Neural cell (in vitro differentiated cells): ENCODE results near the gene METTL6. TPM values are rescaled to one million over a fixed set of nuclear protein-coding genes. Genes with fewer than 3 reads are reported as not detected.

Source experiments
- H2AFZ ChIP-seq: fragments of 200-600, 300-800 bp; sonication (generic), shearing (Covaris generic); 2 replicates; pipeline ENCODE4 v1.6.0; 2014; ENCODE audit warnings: low read depth, mild to moderate bottlenecking, antibody characterized with exemption, low read length, moderate library complexity
- H3F3A ChIP-seq: fragments of 200-600 bp; shearing (Covaris generic); 2 replicates; pipeline ENCODE4 v1.6.1; 2016; ENCODE audit warnings: mild to moderate bottlenecking, moderate library complexity, mixed read lengths, antibody characterized with exemption, low read length; ENCODE audit not compliant: insufficient read depth, poor library complexity, severe bottlenecking
- H3K27ac ChIP-seq: fragments of 200-600, 300-800 bp; sonication (generic), shearing (Covaris generic); 2 replicates; pipeline ENCODE4 v1.5.1; 2014; ENCODE audit warnings: mild to moderate bottlenecking, low read length, moderate library complexity
- H3K27me3 ChIP-seq: fragments of 300-800, 200-600 bp; sonication (generic), shearing (Covaris generic); 2 replicates; pipeline ENCODE4 v1.6.0; 2014; ENCODE audit warnings: mild to moderate bottlenecking, low read depth, low read length, moderate library complexity; ENCODE audit not compliant: insufficient read depth
- H3K36me3 ChIP-seq: fragments of 300-800, 200-600 bp; sonication (generic), shearing (Covaris generic); 2 replicates; pipeline ENCODE4 v1.5.1; 2014; ENCODE audit warnings: mild to moderate bottlenecking, antibody characterized with exemption, low read length, moderate library complexity; ENCODE audit not compliant: insufficient read depth
- H3K4me2 ChIP-seq: fragments of 300-800, 200-600 bp; sonication (generic), shearing (Covaris generic); 2 replicates; pipeline ENCODE4 v1.6.0; 2014; ENCODE audit warnings: mild to moderate bottlenecking, low read length
- H3K4me3 ChIP-seq: fragments of 300-800, 200-600 bp; sonication (generic), shearing (Covaris generic); 2 replicates; pipeline ENCODE4 v1.5.1; 2014; ENCODE audit warnings: mild to moderate bottlenecking, low read length, moderate library complexity
- H3K79me2 ChIP-seq: fragments of 200-600 bp; shearing (Covaris generic); replicated peaks from 2 replicates; pipeline ENCODE4 v1.6.0; 2014; ENCODE audit warnings: mild to moderate bottlenecking, low read length, moderate library complexity; ENCODE audit not compliant: insufficient read depth
- H3K9ac ChIP-seq: fragments of 300-800, 200-600 bp; sonication (generic), shearing (Covaris generic); 2 replicates; pipeline ENCODE4 v1.6.1; 2016; ENCODE audit warnings: mild to moderate bottlenecking, low read length, mixed read lengths
- H3K9me2 ChIP-seq: fragments of 200-600 bp; shearing (Covaris generic); 2 replicates; pipeline ENCODE4 v1.6.1; 2016; ENCODE audit warnings: mild to moderate bottlenecking, low read length, mixed read lengths; ENCODE audit not compliant: insufficient read depth
- H3K9me3 ChIP-seq: fragments of 200-600, 300-800 bp; sonication (generic), shearing (Covaris generic); 2 replicates; pipeline ENCODE4 v1.6.1; 2016; ENCODE audit warnings: mild to moderate bottlenecking, mixed run types, low read length, moderate library complexity, mixed read lengths
- H4K20me1 ChIP-seq: fragments of 200-600 bp; shearing (Covaris generic); 2 replicates; pipeline ENCODE4 v1.6.1; 2016; ENCODE audit warnings: mild to moderate bottlenecking, mixed run types; ENCODE audit not compliant: insufficient read depth
- CTCF ChIP-seq: fragments of 450-650 bp; IDR thresholded peaks from 2 replicates; pipeline ENCODE4 v1.5.1; 2014; ENCODE audit warnings: antibody characterized with exemption, mild to moderate bottlenecking, moderate library complexity; ENCODE audit not compliant: poor library complexity, severe bottlenecking
- EP300 ChIP-seq: fragments of 450-650 bp; conservative IDR thresholded peaks from 2 replicates; pipeline ENCODE4 v1.6.1; 2014; ENCODE audit warnings: antibody characterized with exemption, mild to moderate bottlenecking, moderate library complexity; ENCODE audit not compliant: poor library complexity, severe bottlenecking
- EZH2 ChIP-seq: fragments of 200-600, 300-800 bp; shearing (Covaris generic), sonication (generic); IDR thresholded peaks from 2 replicates; pipeline ENCODE4 v1.6.1; 2014; ENCODE audit warnings: antibody characterized with exemption, low read length, borderline replicate concordance, mild to moderate bottlenecking; ENCODE audit not compliant: insufficient read depth, poor library complexity, severe bottlenecking
- MXI1 ChIP-seq: fragments of 450-650 bp; conservative IDR thresholded peaks from 2 replicates; pipeline ENCODE4 v1.6.1; 2014; ENCODE audit warnings: antibody characterized with exemption, mild to moderate bottlenecking; ENCODE audit not compliant: poor library complexity, severe bottlenecking
- POLR2AphosphoS5 ChIP-seq: IDR thresholded peaks from 2 replicates; pipeline ENCODE4 v1.6.1; 2012
- RAD21 ChIP-seq: fragments of 450-650 bp; conservative IDR thresholded peaks from 2 replicates; pipeline ENCODE4 v1.6.1; 2014; ENCODE audit warnings: antibody characterized with exemption, mild to moderate bottlenecking, moderate library complexity
- REST ChIP-seq: IDR thresholded peaks from 2 replicates; pipeline ENCODE4 v1.6.1; 2012; ENCODE audit warnings: borderline replicate concordance
- SMC3 ChIP-seq: fragments of 450-650 bp; conservative IDR thresholded peaks from 2 replicates; pipeline ENCODE4 v1.6.1; 2014; ENCODE audit warnings: antibody characterized with exemption, mild to moderate bottlenecking, moderate library complexity; ENCODE audit not compliant: poor library complexity
- TAF1 ChIP-seq: IDR thresholded peaks from 2 replicates; pipeline ENCODE4 v1.6.1; 2012; ENCODE audit warnings: low read depth
- polyA plus RNA-seq: library from polyadenylated mRNA; depleted of rRNA; stranded (reverse); fragments of >200 nt; gene quantifications from 2 replicates; pipeline ENCODE4 v1.2.3, GENCODE V29; 2014

METTL6 gene
- polyA plus RNA-seq, 1 donor from 2014 or later, result 60.8 TPM

DNA sequence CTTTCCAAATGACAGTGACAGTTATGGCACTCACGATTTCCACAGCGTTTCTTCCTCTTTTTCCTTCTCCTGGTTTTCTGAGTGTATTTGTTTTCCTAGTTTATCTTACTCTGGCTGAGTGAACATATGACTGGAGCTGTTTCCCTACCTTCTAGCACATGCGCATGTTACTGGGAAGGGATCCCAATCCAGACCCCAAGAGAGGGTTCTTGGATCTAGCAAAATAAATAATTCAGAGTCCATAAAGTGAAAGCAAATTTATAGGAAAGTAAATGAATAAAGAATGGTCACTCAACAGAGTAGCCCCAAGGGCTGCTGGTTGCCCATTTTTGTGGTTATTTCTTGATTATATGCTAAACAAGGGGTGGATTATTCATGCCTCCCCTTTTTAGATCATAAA, 23.8 kb downstream of the METTL6 start:
- H3K27me3 ChIP-seq, result no peaks in the 10 kb centered on the region
- H3F3A ChIP-seq, result no peaks in the 10 kb centered on the region
- H3K9me2 ChIP-seq, result no peaks in the 10 kb centered on the region
- no peaks in the 10 kb centered on the region for H3K79me2 ChIP-seq
- no peak overlapping the region for H2AFZ ChIP-seq
- no peak overlapping the region for H3K27ac ChIP-seq
- H4K20me1 ChIP-seq, result no peaks in the 10 kb centered on the region
- H3K9ac ChIP-seq, result no peak overlapping the region
- H3K9me3 ChIP-seq, result no peaks in the 10 kb centered on the region
- no peak overlapping the region for H3K4me2 ChIP-seq
- H3K4me3 ChIP-seq, result no peak overlapping the region
- TF ChIP-seq EZH2, result no peak
- TF ChIP-seq REST, result no peak
- no peak for TF ChIP-seq POLR2AphosphoS5
- no peak for TF ChIP-seq EP300
- no peak for TF ChIP-seq RAD21
- no peak for TF ChIP-seq TAF1
- TF ChIP-seq CTCF, result no peak
- H3K36me3 ChIP-seq, result peaks cover 8% of the 10 kb centered on the region

GRCh38 chr3:15401936-15402335, 25.4 kb downstream of the METTL6 start:
- no peak overlapping the region for H3K27ac ChIP-seq
- TF ChIP-seq POLR2AphosphoS5 (no peak), REST (no peak), MXI1 (no peak), SMC3 (no peak), EP300 (no peak)
- H3K9me2 ChIP-seq, result no peaks in the 10 kb centered on the region
- no peaks in the 10 kb centered on the region for H4K20me1 ChIP-seq
- no peak overlapping the region for H3K9ac ChIP-seq
- no peaks in the 10 kb centered on the region for H3K9me3 ChIP-seq
- H3K79me2 ChIP-seq, result no peaks in the 10 kb centered on the region
- H3K4me2 ChIP-seq, result no peak overlapping the region
- H3K36me3 ChIP-seq, result no peaks in the 10 kb centered on the region
- no peaks in the 10 kb centered on the region for H3F3A ChIP-seq
- H2AFZ ChIP-seq, result no peak overlapping the region
- H3K27me3 ChIP-seq, result no peaks in the 10 kb centered on the region
- H3K4me3 ChIP-seq, result no peak overlapping the region
